HG03575 (cell line): Measurements from ENCODE around the gene ZMIZ1.
"Not testable (repeated sequence)": the region's sequence is repeated elsewhere in the genome, so short reads cannot be mapped to it uniquely, and the experiment has no call there.

Experiments
- ATAC-seq: cut with Tn5 transposase; IDR thresholded peaks from one replicate; pipeline ENCODE4 v1.9.1; 2021; ENCODE audit not compliant: unreplicated experiment, insufficient number of reproducible peaks, low FRiP score; ENCODE audit errors: extremely low read depth

The ZMIZ1 gene

DNA sequence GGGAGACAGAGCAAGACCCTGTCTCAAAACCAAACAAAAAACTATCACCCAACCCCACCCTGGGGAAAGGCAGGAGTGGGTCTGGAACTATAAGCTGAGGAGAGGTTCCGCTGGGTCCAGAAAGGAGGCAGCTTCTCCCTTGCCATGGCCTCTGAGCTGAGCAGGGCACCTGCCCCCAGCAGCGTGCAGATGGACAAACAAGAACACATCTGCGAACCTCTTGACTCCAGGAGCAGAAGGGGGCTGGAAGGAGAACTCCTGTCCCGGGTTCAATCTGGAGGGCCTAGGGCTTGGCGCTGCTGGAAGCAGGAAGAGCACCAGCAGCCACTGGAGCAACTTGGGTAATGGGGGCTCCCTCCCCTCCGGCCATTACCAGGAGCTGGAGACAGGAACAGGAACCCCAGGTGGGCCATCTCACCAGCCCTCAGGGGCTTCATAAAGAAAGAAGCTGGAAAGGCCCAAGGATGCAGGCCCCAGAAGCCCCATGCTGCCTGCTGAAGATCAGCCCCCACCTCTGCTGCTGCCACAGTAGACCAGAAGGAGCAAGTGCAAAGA lies 259.5 kb downstream of the ZMIZ1 start:
- ATAC-seq, result no peak

DNA sequence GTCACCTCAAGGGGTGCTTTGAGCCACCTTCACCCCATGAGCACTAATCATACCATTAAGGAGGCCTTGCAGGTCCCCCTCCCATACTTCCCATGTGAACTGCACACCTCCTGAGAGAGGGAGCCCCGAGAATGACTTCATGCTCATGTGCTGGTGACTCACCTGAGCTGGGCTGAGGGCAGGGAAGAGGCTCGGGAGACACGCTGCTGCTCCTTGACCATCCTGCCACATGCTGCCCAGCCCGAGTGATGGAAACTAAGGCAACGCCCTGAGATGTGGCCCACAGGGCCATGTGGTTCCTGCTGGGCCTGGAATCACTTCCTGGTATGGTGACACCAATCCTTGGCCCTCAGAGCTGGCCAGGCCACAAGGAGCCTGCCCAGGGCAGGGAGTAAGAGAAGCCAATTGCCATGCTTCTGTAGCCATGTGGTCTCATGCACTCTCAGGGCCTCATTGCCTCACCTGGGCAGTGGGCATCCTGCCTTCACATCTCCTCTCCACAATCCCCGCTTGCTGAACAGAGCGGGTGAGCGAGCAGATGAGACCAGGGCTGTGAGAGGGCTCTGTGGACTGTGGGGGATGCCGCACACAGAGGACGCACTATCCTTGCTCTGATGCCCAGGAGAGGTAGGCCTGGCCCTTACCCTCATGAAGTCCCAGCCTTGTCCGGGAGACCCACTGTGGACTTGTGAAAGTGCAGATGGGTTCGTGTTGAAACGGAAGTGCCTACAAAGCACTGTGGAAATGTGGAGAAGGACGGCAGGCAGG lies 260.2 kb downstream of the ZMIZ1 start:
- no peak for ATAC-seq

DNA sequence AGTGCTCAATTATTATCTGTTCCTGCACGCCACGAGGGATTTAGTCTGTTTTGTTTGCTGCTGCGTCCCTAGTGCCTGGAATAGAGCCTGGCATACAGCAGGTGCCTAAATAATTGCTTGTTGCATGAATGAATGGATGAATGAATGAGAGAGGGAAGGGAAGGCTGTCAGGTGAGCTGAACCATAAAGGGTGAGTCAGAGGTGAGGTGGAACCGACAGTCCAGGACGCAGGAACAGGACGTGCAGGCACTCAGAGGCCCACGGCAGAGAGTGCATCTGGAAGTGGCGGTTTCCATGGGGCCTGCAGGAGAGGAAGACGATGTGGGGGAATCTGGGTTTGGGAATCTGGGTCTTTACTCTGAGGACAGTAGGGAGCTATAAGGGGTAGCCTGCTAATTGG lies 260.8 kb downstream of the ZMIZ1 start:
- no peak for ATAC-seq

DNA sequence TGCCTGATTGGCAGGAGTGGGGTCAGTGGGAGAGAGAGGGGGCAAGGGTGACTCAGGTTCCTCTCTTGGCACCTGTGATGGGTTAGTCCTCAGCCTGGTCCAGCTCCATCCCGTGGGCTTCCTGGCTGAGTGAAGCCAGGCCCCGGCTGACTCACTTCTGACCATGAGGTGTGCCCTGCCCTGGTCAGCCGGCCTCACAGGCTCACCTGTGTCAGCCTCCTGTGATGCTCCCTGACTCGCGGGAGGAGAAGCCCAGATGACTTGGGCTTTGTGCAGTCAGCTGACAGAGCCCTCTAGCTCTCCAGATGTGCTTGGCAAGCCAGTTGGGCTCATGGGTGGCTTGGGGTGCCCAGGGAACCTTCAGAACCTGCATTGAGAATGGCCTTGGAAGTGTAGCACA lies 262.5 kb downstream of the ZMIZ1 start:
- no peak for ATAC-seq

DNA sequence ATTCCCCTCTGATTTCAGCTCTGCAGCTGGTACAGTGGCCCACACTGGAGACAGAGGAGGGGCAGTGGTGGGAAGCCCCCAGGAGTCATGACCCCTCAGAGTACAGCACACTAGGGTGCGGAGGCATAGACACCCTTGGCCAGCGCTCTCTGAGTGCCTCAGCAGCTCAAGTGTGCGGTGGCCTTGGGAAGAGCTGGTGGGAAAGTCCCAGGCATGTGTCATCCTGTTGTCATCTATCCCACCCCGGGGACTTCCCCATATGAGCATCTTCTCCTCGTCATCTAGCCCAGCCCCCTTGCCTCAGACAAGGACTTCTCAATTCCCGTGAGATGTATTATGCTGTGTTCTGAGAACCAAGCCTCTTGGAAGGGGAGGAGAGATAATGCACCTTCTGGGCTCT lies 262.9 kb downstream of the ZMIZ1 start:
- ATAC-seq, result no peak

DNA sequence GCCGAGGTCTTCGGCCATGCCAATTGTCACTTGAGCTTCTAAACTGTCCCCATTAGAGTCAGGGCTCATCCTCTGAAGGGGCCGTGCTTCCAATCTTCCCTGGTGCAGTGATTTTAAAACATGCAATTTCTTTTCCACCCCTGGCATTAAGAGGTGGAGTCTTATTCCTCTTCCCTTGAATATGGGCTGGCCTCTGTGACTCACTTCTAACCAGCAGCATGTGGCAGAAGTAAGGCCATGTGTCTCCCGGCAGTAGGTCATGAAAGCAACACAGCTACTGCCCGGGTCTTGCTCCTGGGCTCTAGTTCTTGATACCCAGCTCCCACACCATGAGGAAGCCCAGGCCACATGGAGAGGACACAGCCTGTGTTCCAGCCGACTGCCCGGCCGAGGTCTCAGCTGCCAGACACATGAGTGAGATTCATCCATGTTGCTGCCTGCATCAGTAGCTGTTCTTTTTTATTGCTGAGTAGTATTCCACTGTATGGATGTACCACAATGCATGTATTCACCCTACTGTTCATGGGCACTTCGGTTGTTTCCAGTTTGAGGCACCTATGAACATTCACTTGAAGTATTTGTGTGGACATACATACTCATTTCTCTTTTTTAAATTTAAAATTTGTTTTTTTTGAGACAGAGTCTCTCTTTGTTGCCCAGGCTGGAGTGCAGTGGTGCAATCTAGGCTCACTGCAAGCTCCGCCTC lies 264.0 kb downstream of the ZMIZ1 start:
- ATAC-seq, result not testable (repeated sequence)

DNA sequence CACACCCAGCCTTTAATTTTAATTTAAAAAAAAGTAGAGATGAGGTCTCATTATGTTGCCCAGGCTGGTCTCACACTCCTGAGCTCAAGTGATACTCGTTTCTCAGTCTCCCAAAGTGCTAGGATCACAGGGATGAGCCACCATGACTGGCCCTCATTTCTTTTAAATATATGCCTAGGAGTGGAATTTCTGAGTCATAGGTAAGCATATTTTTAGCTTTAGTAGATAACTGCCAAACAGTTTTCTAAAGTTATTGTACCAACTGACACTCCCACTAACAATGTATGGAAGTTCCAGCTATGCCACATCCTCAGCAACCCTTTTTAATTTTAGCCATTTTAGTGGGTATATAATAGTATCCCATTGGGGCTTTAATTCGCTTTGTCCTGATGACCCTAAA lies 264.7 kb downstream of the ZMIZ1 start:
- no peak for ATAC-seq

DNA sequence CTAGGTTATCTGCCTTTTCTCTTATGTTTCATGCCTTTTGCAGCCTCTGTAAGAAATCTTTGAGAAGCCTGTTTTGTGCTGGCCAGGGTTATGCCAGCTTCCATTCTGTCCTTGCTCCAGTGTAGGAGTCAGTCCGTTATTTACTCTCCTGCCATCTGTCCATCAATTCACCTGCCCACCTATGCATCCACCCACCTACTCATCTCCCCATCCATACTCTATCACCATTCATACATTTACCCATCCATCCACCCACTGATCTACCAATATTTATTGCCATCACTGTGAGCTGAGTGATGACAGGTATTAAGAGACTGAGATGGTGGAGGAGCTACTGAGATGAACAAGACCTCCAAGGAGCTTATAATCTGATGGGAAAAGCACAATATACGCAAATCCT lies 265.8 kb downstream of the ZMIZ1 start:
- ATAC-seq, result no peak

DNA sequence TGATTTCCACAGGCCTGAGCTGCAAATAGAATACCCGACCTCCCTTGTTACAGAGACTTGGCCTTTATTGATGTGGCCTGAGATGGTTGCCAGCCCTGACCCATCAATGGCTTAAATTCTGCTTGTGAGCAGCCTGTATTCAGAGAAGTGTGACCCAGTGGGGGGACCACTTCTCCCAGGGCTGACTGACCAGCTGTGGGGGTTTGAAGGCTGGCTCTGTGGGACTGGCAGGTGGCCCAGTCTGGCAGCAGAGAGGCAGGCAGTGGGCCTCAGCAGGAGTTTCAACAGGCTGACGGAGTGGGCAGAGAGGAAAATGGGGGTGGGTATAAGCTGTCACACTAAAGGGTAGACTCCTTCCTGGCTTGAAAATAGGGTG lies 266.3 kb downstream of the ZMIZ1 start:
- ATAC-seq, result no peak

DNA sequence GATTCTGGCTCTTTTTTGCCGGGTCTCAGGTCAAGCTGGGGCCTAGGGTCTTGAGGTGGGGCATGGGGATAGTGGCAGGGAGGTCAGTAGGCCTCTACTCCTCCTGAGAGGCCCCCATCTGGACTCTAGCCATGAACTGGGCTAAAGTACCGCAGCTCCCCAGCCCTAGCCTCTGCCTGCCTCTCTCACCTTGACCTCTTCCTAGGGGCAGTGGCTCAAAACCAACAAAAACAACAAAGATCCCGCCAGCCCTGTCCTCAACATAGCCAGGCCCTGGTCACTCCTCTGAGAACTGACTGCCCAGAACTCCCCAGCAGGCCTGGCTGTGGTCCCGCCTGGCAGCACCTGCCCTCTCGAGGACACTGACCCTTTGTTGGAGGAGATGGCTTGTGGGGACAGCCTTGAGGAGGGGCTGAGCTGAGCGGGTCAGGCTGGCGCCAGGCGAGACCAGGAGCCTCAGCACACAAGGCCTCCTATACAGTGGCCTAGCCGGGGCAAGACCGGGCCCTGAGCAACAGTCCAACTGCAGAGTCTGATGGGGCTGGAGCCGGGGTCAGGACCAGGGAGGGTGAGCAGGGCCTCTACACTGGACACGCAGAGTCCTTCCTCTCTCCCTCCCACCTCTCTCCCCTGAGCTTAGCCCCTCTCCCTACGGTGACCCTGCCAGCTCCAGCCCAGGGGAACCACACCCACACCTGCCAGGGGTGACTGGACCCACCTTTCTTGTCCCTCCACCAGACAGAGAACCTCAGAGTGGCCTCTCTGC lies 266.9 kb downstream of the ZMIZ1 start:
- ATAC-seq, result no peak

DNA sequence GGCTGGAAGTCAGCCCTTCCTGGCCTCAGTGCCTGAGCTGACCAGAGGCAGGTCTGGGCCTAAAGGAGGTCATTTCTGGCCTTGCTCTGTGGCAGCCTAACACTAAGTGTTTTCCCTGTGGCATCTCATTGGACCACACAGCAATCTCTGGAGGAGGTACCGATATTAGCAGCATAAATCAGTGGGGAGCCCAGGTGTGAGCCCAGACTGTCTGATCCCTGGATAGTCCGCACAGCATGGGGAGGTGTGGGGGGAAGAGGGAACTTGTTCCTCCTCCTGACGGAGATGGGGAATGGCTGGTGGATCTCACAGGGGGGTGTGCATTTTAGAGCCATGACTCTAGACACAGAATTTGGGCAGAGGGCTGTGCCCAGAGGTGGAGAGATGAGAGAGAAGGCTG lies 267.5 kb downstream of the ZMIZ1 start:
- no peak for ATAC-seq

DNA sequence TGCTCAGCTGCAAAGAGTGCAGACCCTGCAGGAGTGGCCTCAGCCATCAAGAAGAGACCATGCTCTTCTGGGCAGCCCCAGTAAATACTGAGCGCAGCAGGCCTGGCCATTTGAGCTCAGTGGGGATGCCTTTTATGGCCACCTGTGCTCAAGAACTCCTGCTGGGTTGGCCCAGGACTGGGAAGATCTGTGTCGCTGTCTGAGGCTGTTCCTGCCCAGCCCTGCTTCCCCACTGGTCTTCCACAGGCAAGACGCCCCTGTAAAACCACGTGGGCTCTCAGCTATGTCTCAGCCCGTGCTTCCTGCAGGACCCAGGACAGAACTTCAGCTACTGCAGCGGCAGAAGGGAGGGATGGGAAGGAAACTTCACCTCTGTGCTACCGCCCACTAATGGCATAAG lies 268.0 kb downstream of the ZMIZ1 start:
- ATAC-seq, result no peak

DNA sequence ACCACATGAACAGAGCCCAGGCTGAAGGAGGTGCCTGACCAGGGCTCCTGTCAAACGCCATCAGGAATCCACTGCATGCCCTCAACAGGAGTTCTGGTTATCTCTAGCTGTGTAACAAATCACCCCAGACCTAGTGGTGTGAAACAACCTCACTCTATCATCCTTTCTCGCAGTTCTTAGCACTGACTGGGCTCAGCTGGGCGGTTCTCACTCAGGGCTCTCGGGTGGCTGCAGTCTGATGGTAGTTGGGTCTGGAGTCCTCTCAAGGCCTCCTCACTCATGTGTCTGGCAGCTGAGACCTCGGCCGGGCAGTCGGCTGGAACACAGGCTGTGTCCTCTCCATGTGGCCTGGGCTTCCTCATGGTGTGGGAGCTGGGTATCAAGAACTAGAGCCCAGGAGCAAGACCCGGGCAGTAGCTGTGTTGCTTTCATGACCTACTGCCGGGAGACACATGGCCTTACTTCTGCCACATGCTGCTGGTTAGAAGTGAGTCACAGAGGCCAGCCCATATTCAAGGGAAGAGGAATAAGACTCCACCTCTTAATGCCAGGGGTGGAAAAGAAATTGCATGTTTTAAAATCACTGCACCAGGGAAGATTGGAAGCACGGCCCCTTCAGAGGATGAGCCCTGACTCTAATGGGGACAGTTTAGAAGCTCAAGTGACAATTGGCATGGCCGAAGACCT lies 269.2 kb downstream of the ZMIZ1 start:
- ATAC-seq, result not testable (repeated sequence)

DNA sequence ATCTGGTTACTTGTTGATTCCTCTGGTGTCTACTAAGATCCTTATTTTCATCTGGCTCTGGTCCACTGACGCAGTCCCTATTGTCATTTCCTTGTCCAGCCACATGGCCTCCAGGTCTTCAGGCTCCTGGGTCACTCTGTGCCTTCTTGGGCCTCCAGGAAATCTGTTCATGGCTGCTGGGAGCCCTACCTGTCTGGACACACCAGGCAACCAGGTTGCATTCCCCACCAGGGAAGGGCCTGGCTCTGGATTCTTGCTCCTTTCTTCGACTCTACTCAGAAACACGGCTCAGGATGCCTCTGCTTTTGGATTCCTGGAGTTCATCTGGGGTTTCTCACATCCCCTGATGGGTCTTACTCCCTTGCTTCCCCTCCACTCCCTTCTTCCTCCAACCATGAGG lies 270.5 kb downstream of the ZMIZ1 start:
- no peak for ATAC-seq

DNA sequence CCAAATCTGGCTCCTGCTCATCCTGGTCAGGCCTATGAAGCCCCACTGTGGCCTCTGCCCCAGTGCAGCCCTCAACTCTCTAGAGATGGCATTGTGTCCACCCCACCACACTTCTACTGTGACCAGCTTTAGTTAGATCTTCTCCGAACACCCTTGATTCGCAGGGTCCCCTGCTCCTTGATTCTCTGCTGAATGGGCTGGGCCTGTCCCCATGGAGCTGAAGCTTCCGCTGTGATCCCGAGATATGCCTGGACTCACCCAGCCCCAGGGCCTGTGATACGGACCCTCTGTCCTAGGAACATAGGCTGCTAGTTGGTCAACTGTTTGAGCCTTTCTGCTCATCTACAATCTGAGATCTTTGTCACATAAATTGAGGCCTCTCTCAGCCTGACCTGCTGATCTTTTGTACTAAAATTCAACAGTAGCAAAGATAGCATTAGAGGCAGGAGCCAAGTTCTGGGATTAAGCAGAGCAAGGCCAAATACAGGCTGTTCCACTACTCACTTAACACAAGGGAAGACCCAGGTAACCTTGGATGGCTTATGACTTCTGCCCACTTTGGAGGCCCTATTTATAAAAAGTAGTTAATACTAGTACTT lies 272.0 kb downstream of the ZMIZ1 start:
- ATAC-seq, result no peak

DNA sequence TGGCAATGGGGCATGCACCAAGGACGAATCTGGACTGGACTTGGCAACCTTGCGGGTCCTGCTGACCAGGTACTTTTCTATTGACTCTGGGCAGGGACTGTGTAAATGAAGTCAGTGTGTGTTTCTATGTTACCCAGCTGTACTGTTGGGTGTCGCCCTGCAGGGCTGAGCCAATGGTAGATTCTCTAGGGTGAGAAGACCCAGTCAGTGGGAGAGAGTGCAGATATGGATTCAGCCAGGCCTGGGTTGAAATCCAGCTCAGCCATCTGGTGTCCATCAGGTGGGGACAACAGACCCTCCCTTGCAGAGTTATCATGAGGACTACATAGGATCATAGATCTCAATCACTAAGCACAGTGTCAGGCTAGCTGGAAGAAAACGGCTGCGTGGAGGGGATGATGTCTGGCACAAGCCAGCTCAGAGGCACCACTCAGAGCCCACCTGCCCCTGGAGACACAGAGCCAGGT lies 273.6 kb downstream of the ZMIZ1 start:
- no peak for ATAC-seq

DNA sequence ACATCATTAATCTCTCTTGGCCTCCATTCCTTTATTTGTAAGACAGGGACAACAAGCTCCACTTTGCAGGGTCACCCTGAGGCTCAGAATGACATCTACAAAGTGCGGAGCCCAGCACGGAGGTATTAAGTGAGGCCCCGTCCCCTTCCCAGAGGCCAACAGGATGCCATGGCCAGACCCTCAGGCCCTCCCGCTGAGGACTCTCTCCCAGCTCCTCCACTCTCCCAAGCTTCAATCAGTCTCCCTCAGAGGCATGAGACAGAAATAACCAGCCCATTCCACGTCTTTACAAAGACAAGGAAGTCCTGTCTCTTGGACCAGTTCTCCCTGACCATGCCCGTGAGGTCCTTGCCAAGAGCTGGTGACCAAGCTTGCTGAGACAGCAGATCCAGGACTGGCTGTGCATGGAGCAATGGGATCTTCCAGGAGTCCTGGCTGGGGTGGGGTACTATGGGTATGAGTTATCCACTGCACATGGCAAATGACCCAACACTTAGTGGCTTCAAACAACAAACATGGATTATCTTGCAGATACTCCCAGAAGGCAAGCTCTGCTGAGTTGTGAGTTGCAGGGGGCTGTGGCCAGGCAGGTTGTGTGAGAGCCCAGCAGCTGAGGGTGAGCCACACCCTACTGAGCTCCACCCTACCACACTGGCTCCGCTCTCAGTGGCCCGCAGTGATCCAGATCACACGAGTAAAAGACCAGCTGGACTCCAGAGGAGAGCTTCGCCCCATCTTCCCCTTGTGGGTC lies 274.2 kb downstream of the ZMIZ1 start:
- ATAC-seq, result no peak
